Measurements from ENCODE around the gene KIF11.
"Not testable (repeated sequence)": the region's sequence is repeated elsewhere in the genome, so short reads cannot be mapped to it uniquely, and the experiment has no call there.

KIF11 gene

DNA sequence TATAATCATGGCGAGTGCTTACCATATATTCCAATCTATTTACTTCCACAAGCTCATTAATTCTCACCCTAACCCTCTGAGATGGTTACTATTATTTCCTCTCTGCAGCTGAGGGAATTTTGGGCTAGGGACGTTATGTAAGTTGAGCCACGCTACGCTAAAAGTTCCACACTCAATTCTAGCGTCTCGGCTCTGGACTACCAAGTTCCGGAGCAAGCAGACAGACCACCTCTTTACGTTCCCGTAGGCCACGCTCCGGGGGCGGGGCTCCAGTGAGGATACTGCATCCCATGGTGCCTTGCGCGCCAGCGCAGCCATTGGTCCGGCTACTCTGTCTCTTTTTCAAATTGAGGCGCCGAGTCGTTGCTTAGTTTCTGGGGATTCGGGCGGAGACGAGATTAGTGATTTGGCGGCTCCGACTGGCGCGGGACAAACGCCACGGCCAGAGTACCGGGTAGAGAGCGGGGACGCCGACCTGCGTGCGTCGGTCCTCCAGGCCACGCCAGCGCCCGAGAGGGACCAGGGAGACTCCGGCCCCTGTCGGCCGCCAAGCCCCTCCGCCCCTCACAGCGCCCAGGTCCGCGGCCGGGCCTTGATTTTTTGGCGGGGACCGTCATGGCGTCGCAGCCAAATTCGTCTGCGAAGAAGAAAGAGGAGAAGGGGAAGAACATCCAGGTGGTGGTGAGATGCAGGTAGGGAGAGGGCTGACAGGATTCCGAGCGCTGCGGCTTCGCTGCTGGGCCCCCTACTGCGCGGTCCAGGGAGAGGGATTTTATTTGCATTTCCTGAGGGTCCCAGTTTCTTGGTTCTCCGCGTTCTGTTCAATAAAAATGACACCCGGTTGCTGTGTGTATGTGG lies at the start of gene KIF11:
KIF11 (plus strand) TSS at position 370 of the 858 bp plus-strand sequence; CDS start at position 616, 246 bp downstream.
- peak; percentile 97 for DNase-seq

DNA sequence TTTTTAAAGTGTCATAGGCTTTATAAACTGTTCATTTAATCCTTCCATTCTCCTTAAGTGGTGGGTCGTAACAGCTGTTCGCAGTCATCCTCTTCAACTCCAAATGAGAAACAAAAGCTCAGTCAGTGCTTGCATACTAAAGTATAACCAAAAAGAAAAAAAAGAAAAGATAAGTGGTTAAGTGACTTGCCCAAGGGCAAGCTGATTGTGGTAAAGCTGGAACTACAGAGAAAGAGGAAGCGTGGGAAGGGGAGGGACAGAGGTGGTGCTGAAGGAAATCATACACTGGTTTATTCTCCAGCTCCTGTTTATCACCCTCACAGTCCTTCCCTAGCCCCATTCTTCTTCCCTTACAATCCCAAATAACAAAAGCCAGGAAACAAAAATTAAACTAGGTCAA lies 48.6 kb upstream of the KIF11 start:
- no peak for DNase-seq

DNA sequence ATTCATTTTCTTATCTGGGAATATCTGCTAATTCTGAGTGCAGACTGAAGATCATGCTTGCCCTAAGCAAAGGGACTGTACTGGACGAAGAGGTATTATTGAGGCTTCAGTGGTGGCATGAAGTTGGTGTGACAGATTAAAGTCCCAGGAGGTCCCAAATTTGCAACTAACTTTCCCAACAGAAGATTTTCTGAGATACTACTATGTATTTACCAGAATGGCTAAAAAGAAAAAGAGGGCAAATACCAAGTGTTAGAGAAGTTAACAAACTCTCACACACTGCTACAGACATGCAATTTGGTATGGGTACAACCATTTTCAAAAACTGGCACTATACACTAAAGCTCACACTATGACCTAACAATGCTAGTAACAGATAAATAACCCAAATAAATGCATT lies 47.4 kb upstream of the KIF11 start:
- no peak for DNase-seq

DNA sequence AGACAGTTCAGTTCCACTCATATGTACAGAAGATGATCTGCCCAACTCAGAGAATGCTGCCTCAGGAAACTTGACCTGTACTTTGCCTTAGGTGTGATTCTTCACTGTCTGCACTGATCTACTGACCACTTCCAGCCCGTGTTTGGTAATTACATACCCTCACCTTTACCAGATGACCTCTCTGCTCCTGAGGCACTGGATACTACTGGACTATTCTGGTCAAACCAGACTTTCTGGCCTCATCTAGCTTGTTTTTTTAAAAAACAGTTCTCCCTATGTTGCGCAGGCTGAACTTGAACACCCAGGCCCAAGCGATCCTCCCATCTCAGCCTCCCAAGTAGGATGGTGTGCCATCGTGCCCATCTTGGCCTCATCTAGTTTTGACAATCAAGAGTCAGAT lies 45.3 kb upstream of the KIF11 start:
- DNase-seq = no peak

DNA sequence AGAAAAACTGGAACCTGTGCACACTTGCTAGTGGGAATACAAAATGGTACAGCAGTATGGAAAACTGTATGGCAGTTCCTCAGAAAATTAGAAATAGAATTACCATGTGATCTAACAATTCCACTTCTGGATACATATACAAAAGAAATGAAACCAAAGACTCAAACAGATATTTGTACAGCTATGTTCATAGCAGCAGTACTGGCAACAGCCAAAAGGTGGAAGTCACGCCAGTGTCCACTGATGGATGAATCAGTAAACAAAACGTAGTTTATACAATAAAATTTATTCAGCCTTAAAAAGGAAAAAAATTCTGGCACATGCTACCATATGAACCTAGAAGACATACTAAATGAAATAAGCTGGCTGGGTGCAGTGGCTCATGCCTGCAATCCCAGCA lies 42.0 kb upstream of the KIF11 start:
- no peak for DNase-seq

DNA sequence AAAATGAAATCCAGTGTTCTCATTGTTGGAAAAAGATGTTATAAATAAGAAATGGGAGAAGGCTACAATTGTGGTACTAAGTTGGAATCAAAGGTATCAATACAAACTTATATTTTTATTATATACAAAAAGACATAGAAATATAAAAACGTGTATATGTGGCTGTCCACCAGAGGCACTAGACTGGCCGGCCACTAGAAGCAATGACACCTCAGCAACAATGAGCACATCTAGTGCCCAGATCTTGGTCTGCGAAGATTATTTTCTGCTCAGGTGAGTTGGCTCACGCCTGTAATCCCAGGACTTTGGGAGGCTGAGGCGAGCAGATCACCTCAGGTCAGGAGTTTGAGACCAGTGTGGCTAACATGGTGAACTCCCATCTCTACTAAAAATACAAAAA lies 40.6 kb upstream of the KIF11 start:
- no peak for DNase-seq

DNA sequence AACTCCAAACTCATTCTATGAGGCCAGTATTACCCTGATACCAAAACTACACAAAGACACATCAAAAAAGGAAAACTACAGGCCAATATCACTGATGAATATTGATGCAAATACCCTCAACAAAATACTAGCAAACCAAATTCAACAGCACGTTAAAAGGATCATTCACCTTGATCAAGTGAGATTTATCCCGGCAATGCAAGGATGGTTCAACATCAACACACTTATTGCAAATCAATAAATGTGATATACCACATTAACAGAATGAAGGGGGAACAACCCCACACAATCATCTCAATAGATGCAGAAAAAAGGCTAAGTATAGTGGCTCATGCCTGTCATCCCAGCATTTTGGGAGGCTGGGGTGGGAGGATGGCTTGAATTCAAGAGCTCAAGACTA lies 39.0 kb upstream of the KIF11 start:
- DNase-seq = no peak

DNA sequence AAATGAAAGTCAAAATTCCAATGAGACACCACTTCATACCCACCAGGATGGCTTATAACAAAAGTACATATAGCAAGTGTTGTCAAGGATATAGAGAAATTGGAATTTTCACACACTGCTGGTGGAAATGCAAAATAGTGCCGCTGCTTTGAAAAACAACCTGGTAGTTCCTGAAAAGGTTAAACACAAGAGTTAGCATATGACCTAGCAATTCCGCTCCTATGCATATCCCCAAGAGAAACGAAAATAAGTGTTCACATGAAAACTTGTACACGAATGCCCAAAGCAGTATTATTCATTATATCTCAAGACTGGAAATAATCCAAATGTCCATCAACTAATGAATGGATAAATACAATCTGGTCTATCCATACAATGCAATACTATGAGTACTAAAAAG lies 33.9 kb upstream of the KIF11 start:
- DNase-seq = no peak

DNA sequence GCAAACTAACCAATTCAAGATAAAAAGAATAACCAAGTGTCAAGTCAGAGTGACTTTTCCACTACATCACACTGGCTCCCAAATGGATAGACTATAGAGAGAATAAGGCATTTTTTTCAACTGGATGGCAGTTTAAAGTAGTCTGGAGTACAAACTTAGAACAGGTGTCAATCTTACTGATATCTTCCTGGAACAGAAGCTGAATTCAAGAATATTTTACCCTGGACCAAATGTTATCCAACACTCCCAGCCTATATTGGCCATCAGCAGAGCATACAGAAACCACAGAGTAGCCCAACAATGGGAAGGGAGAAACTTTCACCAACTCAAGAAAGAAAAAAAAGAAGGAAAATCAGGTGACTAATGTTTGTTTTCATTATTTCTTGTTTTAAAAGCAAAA lies 30.5 kb upstream of the KIF11 start:
- DNase-seq = no peak

DNA sequence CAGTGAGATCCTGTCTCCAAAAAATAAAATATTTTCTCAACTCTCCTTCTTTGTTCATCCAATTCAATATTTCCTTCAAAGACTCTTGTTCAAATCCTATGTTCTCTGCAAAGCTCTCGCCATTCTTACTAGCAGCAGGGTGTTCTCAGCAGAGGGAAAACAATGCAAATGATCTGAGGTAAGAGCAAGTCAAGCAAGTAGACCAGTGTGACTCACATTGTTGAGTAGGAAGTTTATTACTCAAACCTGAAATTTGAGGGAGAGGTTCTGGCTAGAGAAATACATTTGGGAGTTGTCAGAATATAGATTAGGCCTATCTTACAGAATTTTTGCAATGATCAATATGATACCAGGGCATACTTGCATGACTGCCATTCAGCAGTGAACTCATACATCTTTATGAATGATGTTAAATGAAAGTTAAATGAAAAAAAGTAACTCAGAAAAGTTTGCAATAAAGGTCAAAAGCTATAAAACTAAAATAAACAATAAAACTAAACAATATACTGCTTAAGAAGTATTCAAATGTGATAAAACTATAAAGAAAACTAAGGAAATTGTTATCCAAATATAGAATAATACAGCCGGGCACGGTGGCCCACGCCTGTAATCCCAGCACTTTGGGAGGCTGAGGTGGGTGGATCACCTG lies 24.9 kb upstream of the KIF11 start:
- DNase-seq = no peak

DNA sequence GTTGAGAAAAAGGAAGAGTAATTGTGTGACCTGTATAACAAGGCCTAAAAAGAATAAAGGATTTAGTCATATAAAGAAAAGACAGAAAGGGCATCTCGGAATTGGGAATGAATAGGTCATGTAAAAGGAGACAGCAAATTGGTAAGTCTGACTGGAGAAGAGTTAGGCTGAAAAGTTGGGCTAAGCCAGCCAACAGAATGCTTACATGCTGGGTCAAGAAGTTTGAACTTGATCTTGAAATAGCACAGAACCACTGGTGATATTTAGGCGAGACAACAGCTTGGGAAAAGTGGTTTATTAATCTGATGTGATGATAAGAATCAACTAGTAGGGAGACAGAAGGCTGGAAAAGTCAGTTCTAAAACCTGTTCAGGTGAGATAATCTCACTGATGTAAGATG lies 23.9 kb upstream of the KIF11 start:
- DNase-seq = no peak

DNA sequence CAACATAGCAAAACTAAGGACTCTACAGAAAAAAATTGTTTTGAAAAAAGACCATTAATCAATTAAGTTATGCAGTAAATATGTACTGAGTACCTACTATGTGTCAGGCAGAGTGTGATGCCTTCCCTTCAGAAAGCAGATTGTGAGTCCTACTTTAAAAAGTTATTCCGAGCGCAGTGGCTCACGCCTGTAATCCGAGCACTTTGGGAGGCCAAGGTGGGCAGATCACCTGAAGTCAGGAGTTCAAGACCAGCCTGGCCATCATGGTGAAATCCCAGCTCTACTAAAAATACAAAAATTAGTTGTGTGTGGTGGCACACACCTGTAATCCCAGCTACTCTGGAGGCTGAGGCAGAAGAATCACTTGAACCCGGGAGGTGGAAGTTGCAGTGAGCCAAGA lies 23.3 kb upstream of the KIF11 start:
- DNase-seq = not testable (repeated sequence)

DNA sequence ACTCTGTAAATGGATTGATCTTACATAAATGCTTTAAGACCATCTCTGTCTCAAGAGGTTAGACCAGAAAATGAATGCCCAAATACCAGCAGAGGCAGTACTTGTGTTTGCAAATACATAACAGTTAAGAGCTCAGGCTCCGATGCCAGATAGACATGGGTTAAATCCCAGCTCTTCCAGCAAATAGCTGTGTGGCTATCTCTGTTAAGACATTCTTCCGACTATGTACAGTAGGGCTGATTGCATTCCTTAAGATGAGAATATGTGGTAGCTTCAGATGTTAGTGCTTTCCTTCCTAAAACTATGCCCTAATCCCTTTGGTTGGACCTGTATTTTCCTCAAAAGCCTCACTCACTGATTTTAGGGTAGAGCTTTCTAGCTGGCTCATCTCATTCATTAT lies 21.3 kb upstream of the KIF11 start:
- no peak for DNase-seq

DNA sequence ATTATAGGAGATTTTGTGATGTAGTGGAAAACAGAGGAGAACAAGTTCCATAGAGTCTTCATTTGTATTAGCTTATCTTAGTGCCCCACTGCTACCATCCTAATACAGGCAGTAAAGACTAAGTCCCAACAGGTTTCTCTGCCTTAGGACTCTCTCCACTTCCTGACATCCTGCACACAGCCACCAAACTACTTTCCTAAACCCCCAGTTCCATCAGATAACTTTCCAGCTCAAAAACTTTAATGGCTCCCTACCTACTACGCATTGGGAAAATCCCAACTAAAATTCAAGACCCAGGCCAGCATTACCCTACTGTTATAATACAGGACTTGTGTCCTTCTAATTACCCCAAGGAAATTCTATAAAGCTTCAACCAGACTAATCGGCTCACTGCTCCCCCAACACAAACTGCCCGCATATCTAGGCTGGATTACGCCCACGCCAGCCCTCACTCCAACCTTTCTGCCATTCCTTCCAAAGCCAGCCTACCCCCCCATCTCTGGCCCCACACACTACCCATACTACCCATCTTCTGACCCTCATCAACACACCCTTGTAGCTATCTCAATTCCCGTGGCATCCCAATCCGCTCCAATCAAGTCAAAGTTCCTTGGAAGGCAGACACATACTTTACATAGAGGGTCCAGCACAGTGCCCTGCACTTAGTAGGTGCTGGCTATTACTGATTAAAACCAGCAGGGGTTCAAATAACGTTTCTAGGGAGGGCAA lies 20.4 kb upstream of the KIF11 start:
- no peak for DNase-seq

DNA sequence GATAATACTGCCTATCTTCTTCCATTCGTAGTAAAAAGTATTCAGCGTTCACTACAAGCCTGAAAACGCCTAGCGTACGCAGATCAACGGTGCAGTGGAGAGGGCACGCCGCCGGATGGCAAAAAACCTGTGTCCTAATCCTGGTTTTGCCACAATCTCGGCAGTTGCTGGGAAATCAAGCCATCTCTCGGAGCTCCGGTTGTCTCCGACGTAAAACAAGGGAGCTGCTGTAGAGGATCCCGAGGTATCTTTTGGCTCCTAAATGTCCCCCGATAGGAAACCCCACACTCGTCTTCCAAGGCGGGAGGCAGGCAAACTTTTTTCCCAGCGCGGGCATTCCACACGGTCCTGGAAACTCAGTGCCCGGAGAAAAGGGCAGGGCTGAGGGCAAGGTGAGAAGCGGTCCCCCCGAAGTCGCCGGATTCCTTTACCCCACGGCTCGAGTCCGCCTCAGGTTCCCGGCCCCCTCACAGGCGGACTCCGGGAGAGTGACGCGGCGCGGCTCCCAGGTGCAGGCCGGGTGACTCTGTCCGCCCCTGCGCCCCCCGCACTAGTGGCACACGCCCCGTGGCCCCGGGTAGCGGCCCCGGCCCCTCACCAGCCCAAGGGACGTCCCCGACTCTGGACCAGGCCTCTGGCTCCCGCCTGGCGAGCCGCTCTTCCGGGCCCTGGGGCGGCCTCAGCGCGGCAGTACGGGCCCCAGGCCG lies 19.7 kb upstream of the KIF11 start:
- DNase-seq = peak; percentile 42

DNA sequence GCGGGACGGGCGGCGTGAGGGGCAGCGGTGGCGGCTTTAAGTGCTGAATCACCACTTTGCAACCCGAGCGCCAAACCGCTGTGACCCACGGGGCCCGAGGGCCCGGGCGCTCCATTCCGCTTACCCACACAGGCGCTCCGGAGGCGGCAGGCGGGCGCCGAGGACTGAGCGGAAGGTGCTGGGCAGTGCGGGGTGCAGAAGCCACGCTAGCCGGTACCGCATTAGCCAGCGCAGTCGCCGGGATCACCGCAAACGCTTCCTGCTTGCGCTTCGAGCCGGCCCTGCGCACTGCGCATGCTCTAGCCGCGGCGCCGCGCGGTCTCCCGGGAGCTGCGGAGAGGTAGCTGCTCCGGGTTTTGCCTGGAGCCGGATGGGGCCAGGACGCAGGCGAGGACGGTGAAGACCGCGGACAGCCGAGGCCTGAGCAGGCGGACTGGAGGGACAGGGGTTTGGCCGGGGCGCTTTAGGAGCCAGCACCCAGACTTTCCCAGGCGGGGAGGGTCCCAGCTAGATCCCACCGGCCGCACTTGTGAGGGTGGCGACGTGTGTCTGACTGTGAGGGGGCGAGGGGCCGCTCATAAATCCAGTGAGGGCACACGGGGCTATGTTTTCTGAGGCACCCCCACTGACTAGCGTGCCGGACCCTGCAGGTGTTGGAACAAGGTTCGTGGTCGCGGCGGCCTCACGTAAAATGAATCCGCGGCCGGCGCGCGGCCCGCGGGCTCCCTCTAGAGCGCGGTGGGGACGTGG lies 19.0 kb upstream of the KIF11 start, which contains the start of gene IDE:
IDE (minus strand) TSS at position 296 of the 750 bp plus-strand sequence; CDS start at position 222, 74 bp downstream.
- DNase-seq = peak; percentile 90

DNA sequence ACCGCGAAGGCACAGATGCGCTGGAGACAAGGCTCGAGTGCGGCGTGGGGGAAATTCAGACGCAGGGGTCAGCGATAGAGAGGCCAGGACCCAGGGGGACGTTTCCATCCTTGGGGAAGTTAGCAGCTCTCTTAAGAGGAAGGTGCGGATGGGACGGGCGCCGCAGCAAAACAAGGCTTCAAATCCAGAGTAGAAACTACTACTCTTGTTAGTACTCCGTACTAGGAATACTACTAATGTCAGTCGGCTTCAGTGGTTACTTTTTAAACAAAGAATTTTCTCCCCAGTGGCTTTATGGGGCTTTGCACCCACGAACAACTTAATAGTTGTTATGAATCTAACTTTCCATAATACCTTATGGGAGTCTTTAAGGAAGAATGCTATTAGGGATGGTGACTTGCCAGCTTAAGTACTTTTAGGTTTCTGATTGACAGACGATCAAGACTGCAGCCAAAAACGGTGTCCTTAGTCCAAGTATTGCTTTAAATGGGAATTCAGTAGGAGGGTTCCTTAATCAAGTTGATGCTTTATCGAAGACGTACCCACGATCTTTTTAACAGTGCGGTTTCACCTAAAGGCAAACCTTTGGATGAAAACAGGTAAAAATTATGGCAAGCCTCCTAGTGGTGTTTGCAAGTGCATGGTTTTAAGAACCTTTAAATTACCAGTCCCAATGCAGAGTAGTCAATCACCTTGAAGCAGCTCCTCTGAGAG lies 18.2 kb upstream of the KIF11 start:
- no peak for DNase-seq

DNA sequence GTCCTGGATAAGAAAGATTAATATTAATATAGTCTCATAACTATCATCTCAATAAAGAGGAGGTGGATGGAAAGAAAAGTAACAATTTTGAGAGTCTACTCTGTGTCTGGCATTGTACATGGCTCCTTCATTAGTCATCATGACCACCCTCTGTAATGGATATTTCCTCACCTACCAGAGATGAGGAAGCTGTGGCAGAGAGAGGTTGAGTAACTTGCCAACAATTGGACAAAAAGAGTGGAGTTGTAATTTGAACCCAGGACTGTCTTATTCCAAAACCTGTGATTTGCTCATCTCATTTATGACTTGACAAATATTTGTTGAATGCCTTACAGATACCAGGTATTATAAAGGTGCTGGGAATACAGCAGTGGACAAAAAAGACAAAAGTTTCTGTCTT lies 17.0 kb upstream of the KIF11 start:
- no peak for DNase-seq

DNA sequence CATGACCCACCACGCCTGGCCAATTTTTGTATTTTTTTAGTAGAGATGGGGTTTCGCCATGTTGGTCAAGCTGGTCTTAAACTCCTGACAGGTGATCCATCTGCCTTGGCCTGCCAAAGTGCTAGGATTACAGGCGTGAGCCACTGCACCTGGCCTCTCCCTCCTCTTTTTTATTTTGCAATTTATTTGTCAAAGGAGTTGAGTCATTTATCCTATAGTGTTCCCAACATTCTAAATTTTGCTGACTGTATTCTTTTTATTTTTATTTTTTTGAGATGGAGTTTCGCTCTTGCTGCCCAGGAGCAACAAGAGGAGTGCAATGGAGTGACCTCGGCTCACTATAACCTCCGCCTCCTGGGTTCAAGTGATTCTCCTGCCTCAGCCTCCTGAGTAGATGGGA lies 10.6 kb upstream of the KIF11 start:
- not testable (repeated sequence) for DNase-seq

DNA sequence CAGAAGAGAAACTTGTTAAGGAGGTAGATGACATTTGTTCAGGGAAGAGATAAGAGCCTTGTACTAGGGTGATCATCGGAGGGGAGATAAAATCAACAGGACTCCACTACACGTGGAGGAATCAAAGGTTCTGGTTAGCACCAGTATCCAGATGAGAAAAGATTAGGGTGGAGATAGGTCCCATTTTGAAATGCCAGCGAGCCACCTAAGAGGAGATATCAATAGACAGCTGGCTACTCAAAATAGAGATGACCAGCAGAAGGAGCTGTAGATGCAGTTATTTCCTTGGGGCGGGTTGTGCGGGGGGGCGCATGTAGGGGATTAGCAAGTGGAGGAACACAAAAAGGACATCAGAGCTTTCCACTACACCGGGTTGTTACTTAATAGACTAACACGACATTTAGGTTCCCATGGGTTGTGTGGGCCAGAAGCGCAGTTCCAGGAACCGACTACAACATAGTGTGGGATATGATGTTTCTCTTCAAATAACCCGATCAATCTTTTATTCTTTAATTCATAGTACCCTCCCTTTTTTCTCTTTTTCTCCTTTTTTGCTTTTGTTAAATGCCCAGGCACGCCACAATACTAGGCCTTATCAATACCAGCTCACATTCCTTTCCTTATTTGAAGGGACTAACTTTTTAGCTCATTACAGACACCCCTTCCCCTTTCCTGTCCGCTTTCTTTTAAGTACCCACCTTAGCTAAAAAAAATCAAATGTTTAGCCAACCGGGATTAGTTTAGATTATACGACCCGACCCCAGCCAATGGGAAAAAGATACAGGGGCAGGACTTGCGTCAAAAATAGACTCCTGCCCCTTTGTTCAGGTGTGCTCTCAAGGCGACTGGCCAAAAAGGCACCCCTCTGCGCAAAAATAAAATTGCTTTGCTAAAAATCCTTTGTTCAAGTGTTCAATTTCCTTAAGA lies 2.0 kb upstream of the KIF11 start:
- peak; percentile 53 for DNase-seq
